OCI-LY3 (cell line): ENCODE measurements around the gene CNTNAP4.

Source experiments
- H2AFZ ChIP-seq: fragments of 200-600, 300-600 bp; shearing (Covaris generic); 2 replicates; pipeline ENCODE4 v1.6.0; 2014; ENCODE audit warnings: antibody characterized with exemption, low read depth, low read length
- H3K27ac ChIP-seq: fragments of 200-600, 300-600 bp; sonication (generic); 2 replicates; pipeline ENCODE4 v1.5.1; 2014; ENCODE audit warnings: mild to moderate bottlenecking, low read length, moderate library complexity, mixed read lengths
- H3K27me3 ChIP-seq: fragments of 200-600, 300-600 bp; sonication (generic); 2 replicates; pipeline ENCODE4 v1.6.1; 2014; ENCODE audit warnings: low read depth, low read length, mixed read lengths
- H3K36me3 ChIP-seq: fragments of 200-600, 300-600 bp; sonication (generic); replicated peaks from 2 replicates; pipeline ENCODE3; 2014; ENCODE audit warnings: low read depth, low read length, mixed read lengths
- H3K4me1 ChIP-seq: fragments of 300-600, 200-600 bp; sonication (generic); 2 replicates; pipeline ENCODE4 v1.6.1; 2014; ENCODE audit warnings: low read length, mixed read lengths
- H3K4me2 ChIP-seq: fragments of 200-600, 300-600 bp; sonication (generic); 2 replicates; pipeline ENCODE4 v1.6.1; 2014; ENCODE audit warnings: low read length, mixed read lengths
- H3K4me3 ChIP-seq: fragments of 300-600, 200-600 bp; sonication (generic); 2 replicates; pipeline ENCODE4 v1.5.1; 2014; ENCODE audit warnings: antibody characterized with exemption, mild to moderate bottlenecking, low read length, moderate library complexity
- H3K79me2 ChIP-seq: fragments of 300-600, 200-600 bp; shearing (Covaris generic); 2 replicates; pipeline ENCODE4 v1.6.1; 2014; ENCODE audit warnings: mild to moderate bottlenecking, low read length, mixed read lengths
- H3K9ac ChIP-seq: fragments of 300-600, 200-600 bp; shearing (Covaris generic); 2 replicates; pipeline ENCODE4 v1.6.0; 2014; ENCODE audit warnings: mild to moderate bottlenecking, low read length, moderate library complexity
- H3K9me3 ChIP-seq: fragments of 200-600, 300-600 bp; shearing (Covaris generic); 2 replicates; pipeline ENCODE4 v1.6.1; 2014; ENCODE audit warnings: low read length, mixed read lengths; ENCODE audit not compliant: insufficient read depth
- H4K20me1 ChIP-seq: fragments of 200-600, 300-600 bp; sonication (generic); 2 replicates; pipeline ENCODE4 v1.6.1; 2016; ENCODE audit warnings: low read length, mixed read lengths; ENCODE audit not compliant: insufficient read depth
- EZH2phosphoT487 ChIP-seq: fragments of 200-600 bp; shearing (Covaris generic); IDR thresholded peaks from 2 replicates; pipeline ENCODE4 v1.6.1; 2018; ENCODE audit warnings: antibody characterized with exemption, mixed run types, low read depth
- TF ChIP-seq, protein P1 (sequence below): fragments of 200-600, 300-600 bp; sonication (generic); IDR thresholded peaks from 2 replicates; pipeline ENCODE4 v1.5.1; 2014; ENCODE audit warnings: antibody characterized with exemption, low read length, low read depth

The CNTNAP4 gene

DNA sequence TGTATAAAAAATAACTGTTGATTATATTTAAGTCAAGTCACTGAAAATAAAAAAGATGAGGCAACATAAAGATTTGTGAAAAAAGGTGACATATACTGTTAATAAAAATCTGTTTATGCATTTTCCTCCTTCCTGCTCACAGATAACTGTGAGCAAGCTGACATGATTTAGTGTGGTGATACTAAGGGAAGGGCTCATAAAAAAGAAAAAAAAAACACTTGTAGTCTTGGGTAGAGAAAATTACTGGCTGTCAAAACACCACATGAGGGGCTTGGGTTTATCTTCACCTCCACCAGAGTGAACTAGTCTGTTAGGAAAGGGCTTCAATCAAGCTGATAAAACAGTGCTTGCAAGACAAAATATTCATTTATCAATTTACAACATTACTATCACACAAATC lies 247.6 kb downstream of the CNTNAP4 start:
- no peaks in the 10 kb centered on the region for H3K4me1 ChIP-seq
- H3K9ac ChIP-seq = no peak overlapping the region
- TF ChIP-seq, protein P1, sequence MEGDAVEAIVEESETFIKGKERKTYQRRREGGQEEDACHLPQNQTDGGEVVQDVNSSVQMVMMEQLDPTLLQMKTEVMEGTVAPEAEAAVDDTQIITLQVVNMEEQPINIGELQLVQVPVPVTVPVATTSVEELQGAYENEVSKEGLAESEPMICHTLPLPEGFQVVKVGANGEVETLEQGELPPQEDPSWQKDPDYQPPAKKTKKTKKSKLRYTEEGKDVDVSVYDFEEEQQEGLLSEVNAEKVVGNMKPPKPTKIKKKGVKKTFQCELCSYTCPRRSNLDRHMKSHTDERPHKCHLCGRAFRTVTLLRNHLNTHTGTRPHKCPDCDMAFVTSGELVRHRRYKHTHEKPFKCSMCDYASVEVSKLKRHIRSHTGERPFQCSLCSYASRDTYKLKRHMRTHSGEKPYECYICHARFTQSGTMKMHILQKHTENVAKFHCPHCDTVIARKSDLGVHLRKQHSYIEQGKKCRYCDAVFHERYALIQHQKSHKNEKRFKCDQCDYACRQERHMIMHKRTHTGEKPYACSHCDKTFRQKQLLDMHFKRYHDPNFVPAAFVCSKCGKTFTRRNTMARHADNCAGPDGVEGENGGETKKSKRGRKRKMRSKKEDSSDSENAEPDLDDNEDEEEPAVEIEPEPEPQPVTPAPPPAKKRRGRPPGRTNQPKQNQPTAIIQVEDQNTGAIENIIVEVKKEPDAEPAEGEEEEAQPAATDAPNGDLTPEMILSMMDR = no peak
- TF ChIP-seq EZH2phosphoT487 = no peak
- H3K27me3 ChIP-seq = no peaks in the 10 kb centered on the region
- no peaks in the 10 kb centered on the region for H3K36me3 ChIP-seq
- H4K20me1 ChIP-seq = no peaks in the 10 kb centered on the region
- no peaks in the 10 kb centered on the region for H3K79me2 ChIP-seq
- no peak overlapping the region for H2AFZ ChIP-seq
- no peak overlapping the region for H3K4me2 ChIP-seq
- no peaks in the 10 kb centered on the region for H3K9me3 ChIP-seq
- H3K27ac ChIP-seq = no peak overlapping the region
- H3K4me3 ChIP-seq = no peak overlapping the region

DNA sequence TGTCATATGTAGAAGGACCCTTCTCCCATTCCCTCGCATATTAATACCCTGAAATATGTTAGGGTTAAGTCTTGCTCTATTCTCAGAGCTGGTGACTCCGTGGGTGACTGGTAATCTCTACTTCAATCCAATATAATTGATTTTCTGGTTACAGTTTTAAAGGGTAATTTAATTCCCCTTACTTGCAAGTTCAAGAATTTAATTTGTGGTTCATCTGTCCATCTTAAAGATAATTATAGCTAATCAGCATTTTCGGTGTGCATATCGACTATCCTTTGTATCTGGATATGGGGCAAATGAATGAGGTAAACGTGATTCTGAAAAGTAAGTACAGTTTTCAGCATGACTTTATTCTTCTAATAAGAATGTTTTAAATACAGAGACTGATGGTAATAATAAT lies 250.0 kb downstream of the CNTNAP4 start:
- H3K27ac ChIP-seq = no peak overlapping the region
- no peak for TF ChIP-seq EZH2phosphoT487
- TF ChIP-seq, protein P1 = no peak
- no peaks in the 10 kb centered on the region for H3K9me3 ChIP-seq
- H2AFZ ChIP-seq = no peak overlapping the region
- H3K4me1 ChIP-seq = no peaks in the 10 kb centered on the region
- no peak overlapping the region for H3K4me2 ChIP-seq
- no peak overlapping the region for H3K9ac ChIP-seq
- H4K20me1 ChIP-seq = no peaks in the 10 kb centered on the region
- H3K79me2 ChIP-seq = no peaks in the 10 kb centered on the region
- no peak overlapping the region for H3K4me3 ChIP-seq
- peaks cover under 1% of the 10 kb centered on the region for H3K36me3 ChIP-seq
- no peaks in the 10 kb centered on the region for H3K27me3 ChIP-seq

DNA sequence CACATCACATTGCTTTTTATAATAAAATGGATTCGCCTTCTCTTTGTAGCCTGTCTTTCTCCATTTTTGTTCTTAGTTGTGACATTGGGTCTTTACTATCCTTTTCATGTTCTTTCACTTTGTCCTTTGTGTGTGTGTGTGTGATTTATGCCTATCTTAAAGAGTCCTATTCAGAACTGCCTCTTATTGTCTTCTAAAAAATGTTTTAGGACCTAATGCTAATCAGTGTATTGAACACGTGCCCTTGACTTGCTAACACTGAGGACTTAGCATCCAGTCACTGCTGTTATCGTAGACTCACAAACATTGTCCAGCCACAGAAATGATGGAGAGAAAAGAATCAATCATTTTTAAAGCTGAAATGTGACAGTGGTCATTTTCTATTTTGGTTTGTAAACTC lies 251.9 kb downstream of the CNTNAP4 start:
- Histone ChIP-seq H3K4me2 (no peak overlapping the region), H3K4me3 (no peak overlapping the region), H3K27me3 (no peaks in the 10 kb centered on the region), H4K20me1 (no peaks in the 10 kb centered on the region), H2AFZ (no peak overlapping the region), H3K4me1 (no peaks in the 10 kb centered on the region), H3K27ac (no peak overlapping the region), H3K9me3 (no peaks in the 10 kb centered on the region), H3K9ac (no peak overlapping the region), H3K36me3 (peaks cover 6% of the 10 kb centered on the region), H3K79me2 (no peaks in the 10 kb centered on the region)
- TF ChIP-seq EZH2phosphoT487 = no peak
- TF ChIP-seq, protein P1 = no peak

DNA sequence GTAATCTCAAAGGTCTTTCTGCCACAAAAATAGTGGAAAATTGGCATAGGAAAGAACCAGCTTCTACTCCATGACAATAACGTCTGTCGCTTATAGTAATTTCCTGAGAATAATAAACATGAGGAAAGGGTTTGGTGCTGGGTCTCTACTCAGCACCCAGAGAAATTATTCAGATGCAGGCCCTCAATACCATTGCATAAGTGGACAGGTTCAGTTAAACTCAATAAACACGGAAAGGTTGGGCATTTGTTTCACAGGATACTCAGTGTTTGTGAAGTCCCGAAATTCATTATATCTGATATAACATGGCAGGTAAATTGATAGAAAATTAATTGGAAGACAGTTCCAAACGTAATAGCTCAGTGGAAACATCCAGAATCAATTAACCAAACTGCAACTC lies 254.0 kb downstream of the CNTNAP4 start:
- Histone ChIP-seq H3K27me3 (no peaks in the 10 kb centered on the region), H3K36me3 (peaks cover 6% of the 10 kb centered on the region), H3K4me1 (no peaks in the 10 kb centered on the region), H3K79me2 (no peaks in the 10 kb centered on the region), H3K4me3 (no peak overlapping the region), H2AFZ (no peak overlapping the region), H3K9ac (no peak overlapping the region), H3K27ac (no peak overlapping the region), H4K20me1 (no peaks in the 10 kb centered on the region), H3K4me2 (no peak overlapping the region), H3K9me3 (no peaks in the 10 kb centered on the region)
- TF ChIP-seq EZH2phosphoT487 = no peak
- TF ChIP-seq, protein P1 = no peak
